Transverse colon (tissue), 3 donors: ENCODE data around the gene CEL.

ENCODE experiments used
- CTCF ChIP-seq, 5 experiments: fragments of 200-600 bp in 3 of 5; fragments of 450-650 bp in 2 of 5; sonication (generic) in 3 of 5; IDR thresholded peaks; 1 replicate in 2 of 5; 2 replicates in 3 of 5; pipeline ENCODE4 v1.5.1; 2016 to 2017; ENCODE audit warnings: antibody characterized with exemption in 5 of 5, inconsistent platforms in 3 of 5, mild to moderate bottlenecking in 2 of 5, moderate library complexity in 1 of 5
- EP300 ChIP-seq: sonication (generic); formaldehyde crosslinking; IDR thresholded peaks from one replicate; pipeline ENCODE4 v1.6.1; 2017; ENCODE audit warnings: antibody characterized with exemption, low read depth

- TF ChIP-seq CTCF (IDR thresholded peaks at IDR 0.05): no peak
- TF ChIP-seq EP300: no peak
Measured at GRCh38 chr9:133063159-133063499, 1.3 kb downstream of the CEL start.
